NOMO-1 treated with dmso at 0.1 percent for 144 hours (cell line): ENCODE results near the gene MACROH2A1.

Experiments
- DNase-seq: peaks from one replicate; lab custom pipeline; 2025; ENCODE audit not compliant: unreplicated experiment; lab: John Stamatoyannopoulos, UW

Gene MACROH2A1

GRCh38 chr5:135319458-135319857, 79.6 kb downstream of the MACROH2A1 start:
- no peak for DNase-seq

DNA sequence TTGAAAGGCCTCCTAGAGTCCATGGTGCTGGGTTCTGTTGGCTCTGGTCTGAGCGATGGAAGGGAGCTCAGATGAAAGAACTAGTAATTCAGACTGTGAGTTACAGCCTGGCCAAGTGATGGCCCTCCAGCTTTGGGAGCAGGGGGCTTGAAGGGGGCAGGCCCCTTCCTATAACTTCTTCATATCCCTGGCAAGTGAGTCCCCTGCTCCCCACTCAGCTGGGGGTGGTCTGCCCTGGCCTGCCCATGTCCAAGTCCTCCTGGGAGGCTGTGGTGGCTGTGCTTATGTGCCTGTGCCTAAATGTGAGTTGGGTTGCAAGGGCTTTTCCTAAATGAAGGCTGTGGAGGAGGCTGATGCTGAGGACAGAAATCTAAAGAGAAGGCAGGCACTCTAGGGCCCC, 80.1 kb downstream of the MACROH2A1 start:
- DNase-seq = no peak

DNA sequence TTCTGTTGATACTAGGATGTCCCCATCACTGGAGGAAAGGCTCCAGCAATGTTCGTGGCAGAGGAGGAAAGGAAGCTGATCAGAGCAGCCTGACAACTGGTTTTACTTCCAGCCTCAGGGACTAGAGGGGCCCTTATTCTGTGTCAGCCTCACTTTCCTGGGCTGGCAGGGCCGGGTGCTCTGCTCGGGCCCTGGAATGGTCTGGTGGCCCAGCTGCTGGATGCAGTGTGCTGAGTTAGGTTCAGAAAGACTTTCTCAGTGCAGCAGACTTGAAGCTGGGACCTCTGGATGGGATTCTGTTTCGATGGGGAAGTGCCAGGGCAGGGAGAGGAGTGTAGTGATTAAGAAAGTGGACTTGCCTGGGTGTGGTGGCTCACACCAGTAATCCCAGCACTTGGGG, 81.0 kb downstream of the MACROH2A1 start:
- DNase-seq = no peak

- DNase-seq = no peak
Observed at GRCh38 chr5:135317286-135317685, 81.7 kb downstream of the MACROH2A1 start.

GRCh38 chr5:135315386-135315785, 83.6 kb downstream of the MACROH2A1 start:
- no peak for DNase-seq

- no peak for DNase-seq
Observed at GRCh38 chr5:135313946-135314345, 85.1 kb downstream of the MACROH2A1 start.

DNA sequence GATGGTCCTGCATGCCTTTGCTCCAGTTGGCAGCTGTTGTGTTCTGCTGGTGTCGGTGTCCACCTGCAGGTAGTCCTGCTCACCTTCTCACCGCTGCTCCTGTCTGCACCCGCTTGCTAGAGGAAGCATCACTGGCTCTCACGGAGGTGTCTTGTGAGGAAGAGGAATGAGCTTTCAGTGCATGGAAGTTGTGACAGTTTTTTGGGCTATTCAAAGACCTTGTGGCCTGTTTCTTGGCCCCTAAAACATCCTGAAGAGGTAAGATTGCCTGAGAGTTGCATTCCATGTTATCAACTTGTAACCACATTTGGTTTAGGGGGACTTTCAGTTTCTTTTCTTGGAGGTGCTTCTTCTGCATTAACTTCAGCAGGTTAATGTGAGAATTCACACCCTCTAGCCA, 85.6 kb downstream of the MACROH2A1 start:
- DNase-seq = no peak

GRCh38 chr5:135312255-135312935, 86.6 kb downstream of the MACROH2A1 start:
- DNase-seq = no peak

- no peak for DNase-seq
Observed at GRCh38 chr5:135310328-135310989, 88.6 kb downstream of the MACROH2A1 start.

DNA sequence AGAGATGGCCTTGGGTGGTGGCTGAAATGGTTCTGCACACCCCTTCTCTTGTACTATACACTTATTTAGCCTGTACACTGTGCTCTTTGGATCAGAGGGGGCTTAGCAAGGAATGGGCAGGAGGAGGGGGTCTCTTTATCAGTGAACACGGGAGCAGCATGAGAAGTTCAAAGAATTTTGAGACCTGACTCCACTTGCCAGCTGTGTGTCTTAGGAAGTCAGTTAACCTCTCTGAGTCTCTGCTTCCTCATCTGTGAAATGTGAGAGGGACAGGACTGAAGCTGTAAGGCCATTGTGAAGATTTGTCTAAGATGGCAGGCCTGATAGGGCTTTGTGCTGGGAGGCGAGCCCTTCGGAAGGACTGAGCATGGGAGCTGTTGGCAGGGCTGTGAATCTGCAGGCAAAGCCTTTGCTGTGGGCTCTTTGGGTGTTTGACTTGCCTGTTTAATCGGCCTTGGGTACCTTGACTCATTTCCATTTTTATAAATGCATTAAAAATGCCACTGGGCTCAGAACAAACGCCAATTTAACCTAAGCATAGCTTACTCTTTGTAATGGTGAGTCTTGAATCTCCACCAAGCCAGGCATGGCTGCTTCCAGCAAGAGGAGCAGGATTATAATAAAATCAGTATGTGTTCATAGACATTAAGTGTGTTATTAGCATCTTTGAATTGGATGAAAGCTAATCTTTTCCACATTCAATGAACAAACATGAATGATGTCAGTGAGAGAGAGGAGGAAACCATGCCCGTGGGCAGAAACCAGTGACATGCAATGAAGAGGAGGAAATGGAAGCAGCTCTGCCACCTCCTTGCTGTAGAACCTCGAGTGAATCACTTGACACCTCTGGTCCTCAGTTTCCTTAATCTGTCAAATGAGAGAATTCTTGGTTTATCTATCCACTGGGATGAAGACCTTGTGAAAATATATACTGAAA, 89.4 kb downstream of the MACROH2A1 start:
- no peak for DNase-seq

- no peak for DNase-seq
Observed at GRCh38 chr5:135308752-135309151, 90.3 kb downstream of the MACROH2A1 start.

DNA sequence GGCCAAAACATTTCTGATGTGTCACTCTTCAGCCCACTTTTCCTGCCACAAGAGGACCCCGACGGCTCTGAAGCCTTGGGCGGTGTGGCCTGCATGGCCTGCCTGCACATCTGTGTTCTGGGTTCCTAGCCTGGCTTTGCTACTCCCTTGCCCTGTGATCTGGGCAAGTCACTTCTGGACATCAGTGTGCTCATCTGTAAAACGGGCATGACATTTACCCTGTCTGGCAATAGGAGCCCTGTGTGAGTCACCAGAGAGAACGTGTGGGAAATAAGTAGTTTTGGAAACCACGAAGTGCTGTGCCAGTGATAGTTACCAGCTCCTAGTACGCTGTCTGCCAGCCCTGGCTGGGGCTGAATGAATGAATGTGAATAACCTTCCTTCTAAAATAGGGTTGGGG, 90.8 kb downstream of the MACROH2A1 start:
- DNase-seq = no peak

DNA sequence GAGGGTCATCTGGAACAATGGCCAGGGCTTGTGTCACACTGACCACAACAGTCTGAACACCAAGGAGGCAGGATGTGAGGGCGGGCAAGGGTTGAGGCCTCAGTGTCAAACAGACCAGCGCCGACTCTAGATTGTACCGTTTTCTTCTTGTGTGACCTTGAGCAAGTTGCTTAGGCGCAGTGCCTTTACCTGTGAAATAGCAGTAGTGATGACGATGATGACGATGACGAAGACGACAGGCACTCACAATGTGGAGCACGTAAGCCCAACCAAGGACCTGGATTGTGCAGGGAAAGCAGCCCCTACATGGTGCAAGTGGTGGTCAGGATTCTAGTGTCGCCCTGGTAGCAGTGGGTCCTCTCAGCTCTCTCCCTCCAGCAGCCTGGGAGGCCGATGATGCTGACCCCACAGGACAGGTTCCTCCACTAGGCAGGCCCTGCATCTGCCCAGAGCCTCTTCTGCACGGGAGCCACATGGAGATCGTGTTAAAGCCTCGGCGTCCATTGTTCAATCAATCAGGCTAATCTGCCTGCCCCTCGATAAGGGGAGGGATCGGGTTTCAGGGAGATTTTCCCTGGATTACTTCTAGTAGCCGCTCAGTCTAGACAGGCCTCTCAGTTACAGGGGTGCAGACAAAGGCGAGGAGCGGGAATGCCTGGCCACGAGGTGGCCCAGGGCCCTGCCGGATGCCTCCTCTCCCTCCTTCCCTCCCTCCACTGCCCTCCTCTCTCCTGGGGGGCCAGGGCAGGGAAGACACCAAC, 91.7 kb downstream of the MACROH2A1 start:
- no peak for DNase-seq

- DNase-seq = no peak
Observed at GRCh38 chr5:135306557-135306956, 92.5 kb downstream of the MACROH2A1 start.

DNA sequence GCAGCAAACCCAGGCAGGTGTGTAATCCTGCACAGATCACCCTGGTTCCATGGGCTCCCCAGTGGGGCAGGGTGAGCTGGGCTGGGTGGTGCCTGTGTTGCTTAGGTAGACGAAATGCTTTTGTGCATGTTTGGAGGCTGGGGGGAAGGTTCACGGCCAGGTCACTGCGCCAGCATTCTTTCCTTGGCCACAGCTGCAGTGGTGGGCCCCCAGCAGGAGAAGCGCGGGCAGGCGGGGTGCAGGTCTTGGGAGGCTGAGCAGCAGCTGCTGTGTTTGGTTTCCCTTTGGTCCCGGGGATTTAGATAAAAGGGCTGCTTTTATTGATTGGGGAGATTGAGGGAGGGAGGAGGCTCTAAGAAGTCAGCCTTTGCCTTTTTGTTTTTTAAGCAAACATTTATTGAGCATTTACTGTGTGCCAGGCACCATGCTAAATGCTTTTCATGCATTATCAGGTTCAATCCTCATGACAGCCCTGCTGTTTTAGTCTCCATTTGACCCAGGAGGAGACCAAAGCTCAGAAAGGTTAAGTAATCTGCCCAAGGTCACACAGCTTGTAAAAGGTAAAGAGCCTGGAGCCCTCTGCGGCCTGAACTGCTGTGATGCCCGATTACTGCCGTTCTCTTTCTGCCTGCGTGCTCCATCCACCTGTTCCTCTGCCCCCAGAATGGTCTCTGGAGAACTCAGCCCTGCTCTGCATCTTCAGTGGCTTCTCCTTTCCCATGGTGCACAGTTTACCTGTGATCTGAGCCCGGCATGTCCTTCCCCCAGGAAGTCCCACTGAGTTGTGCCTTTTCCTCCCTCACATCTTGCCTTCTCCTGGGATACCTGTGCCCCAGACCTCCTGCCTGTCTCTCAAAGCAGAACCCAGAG, 94.4 kb downstream of the MACROH2A1 start:
- no peak for DNase-seq

DNA sequence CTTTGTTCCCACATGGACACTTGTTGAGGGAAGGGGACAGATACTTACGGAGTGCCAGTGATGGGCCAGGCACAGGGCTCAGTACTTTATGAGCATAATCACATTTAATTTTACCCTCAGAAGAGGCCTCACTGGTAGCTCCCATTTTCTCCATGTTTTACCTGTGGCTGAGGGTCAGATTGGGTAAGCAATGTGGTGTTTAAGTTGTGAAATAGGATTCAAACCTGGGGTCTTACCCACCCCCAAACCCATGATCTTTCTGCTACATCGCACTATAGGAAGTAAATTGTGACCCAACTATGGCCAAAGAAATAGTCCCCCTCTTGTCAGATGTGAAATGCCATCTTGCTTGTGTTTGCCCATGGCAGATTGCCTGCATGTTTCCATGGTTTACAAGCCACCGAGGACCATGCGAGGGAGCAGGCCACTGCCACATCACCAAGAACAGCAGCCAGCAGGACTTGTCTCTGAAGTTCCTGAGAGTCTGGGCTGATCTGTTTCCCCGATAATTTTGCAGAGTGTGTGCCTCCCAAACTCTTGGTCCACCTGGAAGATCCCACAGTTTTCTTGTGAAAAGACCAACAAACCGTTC, 95.4 kb downstream of the MACROH2A1 start:
- DNase-seq = no peak

GRCh38 chr5:135296900-135297816, 101.9 kb downstream of the MACROH2A1 start:
- DNase-seq = no peak

DNA sequence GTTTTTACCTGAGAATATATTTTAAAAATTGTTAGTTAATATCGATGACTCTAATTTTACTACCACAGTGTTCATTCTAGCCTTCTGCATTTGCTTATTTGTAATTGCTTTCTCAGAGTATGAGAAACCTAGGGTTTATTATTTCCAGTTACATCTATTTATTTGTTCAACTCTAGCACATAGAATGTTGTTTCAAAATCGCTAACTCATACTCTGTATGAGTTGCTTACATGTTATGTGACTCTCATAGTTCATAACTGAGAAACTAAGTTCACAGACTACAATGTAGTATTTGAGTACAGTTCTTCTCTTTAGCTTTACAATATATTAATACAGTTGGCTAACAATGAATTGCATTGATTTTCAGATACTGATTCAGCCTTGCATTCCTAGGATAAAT, 103.2 kb downstream of the MACROH2A1 start:
- DNase-seq = no peak

GRCh38 chr5:135294793-135295192, 104.2 kb downstream of the MACROH2A1 start:
- no peak for DNase-seq
